ENCODE data around the gene NAA15.
"Not testable (repeated sequence)": the region's sequence is repeated elsewhere in the genome, so short reads cannot be mapped to it uniquely, and the experiment has no call there.

The NAA15 gene

DNA sequence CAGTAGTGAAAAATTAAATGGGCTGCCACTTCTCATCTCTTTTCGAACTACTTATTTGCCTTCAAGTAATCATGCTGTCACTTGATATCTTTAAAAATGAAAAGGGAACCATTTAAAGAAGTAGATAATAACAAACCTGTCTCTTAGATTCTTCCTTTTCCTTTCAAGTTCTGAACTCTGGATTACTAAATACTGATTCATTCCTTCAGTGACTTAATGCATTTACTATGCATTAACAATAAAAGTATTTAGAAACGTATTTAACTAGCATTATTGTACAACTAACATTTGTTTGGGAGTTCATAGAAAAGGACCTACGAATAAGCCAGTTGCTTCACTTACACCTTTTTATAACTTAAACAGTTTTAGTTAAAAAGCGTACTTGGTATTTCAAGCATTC is 91.5 kb downstream of the NAA15 start:
- H3K4me3 ChIP-seq (ENCODE audit: low read depth, low read length) = no peak overlapping the region
- TF ChIP-seq, protein P1, sequence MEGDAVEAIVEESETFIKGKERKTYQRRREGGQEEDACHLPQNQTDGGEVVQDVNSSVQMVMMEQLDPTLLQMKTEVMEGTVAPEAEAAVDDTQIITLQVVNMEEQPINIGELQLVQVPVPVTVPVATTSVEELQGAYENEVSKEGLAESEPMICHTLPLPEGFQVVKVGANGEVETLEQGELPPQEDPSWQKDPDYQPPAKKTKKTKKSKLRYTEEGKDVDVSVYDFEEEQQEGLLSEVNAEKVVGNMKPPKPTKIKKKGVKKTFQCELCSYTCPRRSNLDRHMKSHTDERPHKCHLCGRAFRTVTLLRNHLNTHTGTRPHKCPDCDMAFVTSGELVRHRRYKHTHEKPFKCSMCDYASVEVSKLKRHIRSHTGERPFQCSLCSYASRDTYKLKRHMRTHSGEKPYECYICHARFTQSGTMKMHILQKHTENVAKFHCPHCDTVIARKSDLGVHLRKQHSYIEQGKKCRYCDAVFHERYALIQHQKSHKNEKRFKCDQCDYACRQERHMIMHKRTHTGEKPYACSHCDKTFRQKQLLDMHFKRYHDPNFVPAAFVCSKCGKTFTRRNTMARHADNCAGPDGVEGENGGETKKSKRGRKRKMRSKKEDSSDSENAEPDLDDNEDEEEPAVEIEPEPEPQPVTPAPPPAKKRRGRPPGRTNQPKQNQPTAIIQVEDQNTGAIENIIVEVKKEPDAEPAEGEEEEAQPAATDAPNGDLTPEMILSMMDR (IDR thresholded peaks at IDR 0.05; ENCODE audit: borderline replicate concordance, insufficient read depth, low read depth, low read length) = no peak

DNA sequence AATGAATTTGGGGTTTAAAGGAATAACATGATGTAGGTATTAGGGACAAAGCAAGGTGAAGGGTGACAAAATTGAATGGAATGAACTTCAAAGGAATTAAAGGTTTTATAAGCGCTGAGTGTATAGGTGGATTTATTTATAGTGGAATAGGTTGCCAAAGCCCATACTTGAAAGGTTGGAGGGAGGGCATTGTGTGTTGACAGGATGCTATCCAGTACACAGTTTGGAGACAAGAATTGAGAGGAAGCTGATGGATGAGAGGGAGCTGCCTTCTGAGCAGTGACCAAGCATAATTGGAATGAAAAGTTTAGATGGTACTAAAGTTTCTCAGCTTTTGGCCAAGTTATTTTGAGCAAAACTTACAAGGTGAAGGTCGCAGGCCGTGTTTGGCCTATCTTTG is 100.1 kb downstream of the NAA15 start:
- no peak overlapping the region for H3K4me3 ChIP-seq (ENCODE audit: low read depth, low read length)
- TF ChIP-seq, protein P1 (IDR thresholded peaks at IDR 0.05; ENCODE audit: borderline replicate concordance, insufficient read depth, low read depth, low read length) = no peak

DNA sequence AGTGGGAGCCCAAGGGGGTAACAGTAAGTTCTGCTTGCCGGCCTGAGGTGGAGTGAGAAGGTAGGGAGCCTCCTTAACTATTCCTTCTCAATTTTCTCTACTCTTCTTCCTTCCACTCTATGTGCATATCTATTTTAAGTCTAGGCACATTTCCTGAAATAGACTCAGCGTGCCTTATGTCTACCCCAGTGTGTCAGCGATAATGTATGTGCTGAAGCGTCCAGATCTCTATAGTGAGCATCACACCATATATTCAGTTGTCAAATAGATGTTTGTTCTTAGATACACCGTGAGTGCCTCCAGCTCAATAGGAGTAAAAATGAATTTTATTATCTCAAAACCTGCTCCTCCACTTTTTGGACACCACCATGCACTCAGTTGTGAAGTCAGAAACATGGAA is 101.1 kb downstream of the NAA15 start:
- TF ChIP-seq, protein P1 (IDR thresholded peaks at IDR 0.05; ENCODE audit: borderline replicate concordance, insufficient read depth, low read depth, low read length) = no peak
- no peak overlapping the region for H3K4me3 ChIP-seq (ENCODE audit: low read depth, low read length)

DNA sequence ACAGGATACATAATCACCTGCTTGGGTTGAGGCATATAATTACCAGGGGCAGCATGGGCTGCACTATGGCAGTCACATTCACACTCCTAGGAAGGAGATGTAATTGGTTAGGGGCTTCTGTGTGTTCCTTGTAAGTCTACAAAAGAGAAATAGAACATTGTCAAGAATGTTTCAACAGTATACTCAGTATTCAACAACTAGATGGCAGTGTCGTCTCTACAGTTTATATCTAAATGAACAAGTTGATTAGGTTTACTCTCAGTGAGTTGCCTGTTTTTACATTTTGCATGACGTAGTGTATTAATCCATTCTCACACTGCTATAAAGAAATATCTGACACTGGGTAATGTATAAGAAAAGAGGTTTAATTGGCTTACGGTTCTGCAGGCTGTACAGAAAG is 102.2 kb downstream of the NAA15 start:
- TF ChIP-seq, protein P1 (IDR thresholded peaks at IDR 0.05; ENCODE audit: borderline replicate concordance, insufficient read depth, low read depth, low read length) = no peak
- no peak overlapping the region for H3K4me3 ChIP-seq (ENCODE audit: low read depth, low read length)

DNA sequence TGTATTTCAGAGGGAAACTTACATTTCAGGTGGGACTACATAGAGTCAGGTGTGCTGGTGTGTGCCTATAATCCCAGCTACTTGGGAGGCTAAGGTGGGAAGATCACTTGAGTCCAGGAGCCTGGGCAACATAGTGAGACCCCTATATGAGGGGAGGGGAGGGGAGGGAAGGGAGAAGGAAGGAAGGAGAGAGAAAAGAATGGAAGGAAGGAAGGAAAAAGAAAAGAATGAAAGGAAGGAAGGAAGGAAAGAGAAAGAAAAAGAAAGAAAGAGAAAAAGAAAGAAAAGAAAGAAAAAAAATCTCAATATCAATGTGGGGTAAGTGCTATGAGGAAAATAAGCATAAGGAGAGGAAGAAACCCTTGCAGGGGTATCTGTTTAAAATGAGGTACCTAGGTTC is 109.0 kb downstream of the NAA15 start:
- H3K4me3 ChIP-seq (ENCODE audit: low read depth, low read length) = no peak overlapping the region
- TF ChIP-seq, protein P1 (IDR thresholded peaks at IDR 0.05; ENCODE audit: borderline replicate concordance, insufficient read depth, low read depth, low read length) = no peak

DNA sequence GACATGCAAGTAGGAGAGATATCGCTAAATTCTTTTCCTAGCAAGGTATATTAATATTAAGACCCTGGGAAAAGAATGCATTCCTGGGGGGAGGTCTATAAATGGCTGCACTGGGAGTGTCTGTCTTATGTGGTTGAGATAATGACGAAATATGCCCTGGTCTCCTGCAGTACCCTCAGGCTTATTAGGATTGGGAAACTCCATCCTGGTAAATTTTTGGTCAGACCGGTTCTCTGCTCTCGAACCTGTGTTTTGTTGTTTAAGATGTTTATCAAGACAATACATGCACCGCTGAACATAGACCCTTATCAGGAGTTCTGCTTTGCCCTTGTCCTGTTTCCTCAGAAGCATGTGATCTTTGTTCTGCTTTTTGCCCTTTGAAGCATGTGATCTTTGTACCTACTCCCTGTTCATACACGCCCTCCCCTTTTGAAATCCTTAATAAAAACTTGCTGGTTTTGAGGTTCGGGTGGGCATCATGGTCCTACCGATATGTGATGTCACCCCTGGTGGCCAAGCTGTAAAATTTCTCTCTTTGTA is 113.4 kb downstream of the NAA15 start:
- H3K4me3 ChIP-seq (ENCODE audit: low read depth, low read length) = not testable (repeated sequence)

DNA sequence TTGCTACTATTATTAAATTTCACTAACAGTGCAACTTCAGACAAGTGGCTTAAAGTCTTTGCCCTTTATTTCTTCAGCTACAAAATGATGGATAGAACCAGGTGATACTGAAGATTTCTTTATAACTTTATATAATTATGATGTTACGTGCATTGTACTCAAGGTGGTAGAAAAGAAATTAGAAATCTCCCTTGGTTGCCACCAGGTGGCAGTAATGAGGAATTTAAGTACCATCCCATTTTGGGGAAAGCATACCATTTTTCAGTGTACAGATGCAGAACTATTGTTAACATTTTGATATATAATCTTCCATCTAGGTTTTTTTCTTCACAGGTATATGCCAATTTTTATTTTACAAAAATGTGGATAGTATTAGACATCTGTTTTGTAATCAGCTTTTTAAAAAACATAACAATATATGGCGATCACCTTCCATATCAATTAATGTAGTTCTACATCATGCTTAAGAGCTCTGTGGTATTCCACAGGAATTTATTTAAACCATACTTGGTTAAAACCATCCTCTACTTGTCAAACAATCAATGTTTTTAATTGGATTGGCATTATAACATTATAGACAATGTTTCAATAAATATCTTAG is 114.9 kb downstream of the NAA15 start:
- TF ChIP-seq, protein P1 (IDR thresholded peaks at IDR 0.05; ENCODE audit: borderline replicate concordance, insufficient read depth, low read depth, low read length) = peak; percentile 32; the same call in 1 of the 2 replicates
- H3K4me3 ChIP-seq (ENCODE audit: low read depth, low read length) = no peak overlapping the region

Data from GM12875 (cell line).